GM12874 (cell line): ENCODE results near the gene SERINC5.
A peak's percentile ranks its signal among the peaks of the same experiment; 100 is the strongest.

ENCODE experiments used
- TF ChIP-seq, protein P1 (sequence below): IDR thresholded peaks from 2 replicates; pipeline ENCODE4 v1.5.1; 2011; ENCODE audit warnings: low read depth, mild to moderate bottlenecking, control low read depth, low read length, moderate library complexity; ENCODE audit not compliant: insufficient read depth

SERINC5 gene

DNA sequence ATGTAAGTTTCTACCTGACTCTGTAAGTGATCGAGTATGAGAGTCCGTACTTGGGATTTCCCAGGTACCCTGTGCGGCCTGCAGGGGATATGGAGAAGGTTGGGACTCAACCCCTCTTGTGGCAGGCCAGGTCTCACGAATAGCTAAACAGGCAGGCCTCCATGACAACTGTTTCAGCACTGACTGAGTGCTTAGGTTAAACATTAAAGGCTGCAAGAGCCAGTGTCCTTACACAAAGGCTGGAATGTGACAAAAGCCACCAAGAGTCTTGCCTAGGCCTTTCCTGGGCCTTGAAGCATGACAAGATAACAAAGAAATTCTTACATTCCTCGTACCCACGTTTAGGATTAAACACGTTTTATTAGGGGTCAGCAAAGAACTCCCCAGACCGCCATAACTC lies 162.1 kb downstream of the SERINC5 start:
- TF ChIP-seq, protein P1, sequence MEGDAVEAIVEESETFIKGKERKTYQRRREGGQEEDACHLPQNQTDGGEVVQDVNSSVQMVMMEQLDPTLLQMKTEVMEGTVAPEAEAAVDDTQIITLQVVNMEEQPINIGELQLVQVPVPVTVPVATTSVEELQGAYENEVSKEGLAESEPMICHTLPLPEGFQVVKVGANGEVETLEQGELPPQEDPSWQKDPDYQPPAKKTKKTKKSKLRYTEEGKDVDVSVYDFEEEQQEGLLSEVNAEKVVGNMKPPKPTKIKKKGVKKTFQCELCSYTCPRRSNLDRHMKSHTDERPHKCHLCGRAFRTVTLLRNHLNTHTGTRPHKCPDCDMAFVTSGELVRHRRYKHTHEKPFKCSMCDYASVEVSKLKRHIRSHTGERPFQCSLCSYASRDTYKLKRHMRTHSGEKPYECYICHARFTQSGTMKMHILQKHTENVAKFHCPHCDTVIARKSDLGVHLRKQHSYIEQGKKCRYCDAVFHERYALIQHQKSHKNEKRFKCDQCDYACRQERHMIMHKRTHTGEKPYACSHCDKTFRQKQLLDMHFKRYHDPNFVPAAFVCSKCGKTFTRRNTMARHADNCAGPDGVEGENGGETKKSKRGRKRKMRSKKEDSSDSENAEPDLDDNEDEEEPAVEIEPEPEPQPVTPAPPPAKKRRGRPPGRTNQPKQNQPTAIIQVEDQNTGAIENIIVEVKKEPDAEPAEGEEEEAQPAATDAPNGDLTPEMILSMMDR, result no peak

GRCh38 chr5:80092486-80093107 lies 163.3 kb downstream of the SERINC5 start:
- TF ChIP-seq, protein P1, result no peak

- TF ChIP-seq, protein P1, result peak; percentile 32; the same call in 1 of the 2 replicates
Measured at GRCh38 chr5:80091792-80092192, 164.1 kb downstream of the SERINC5 start.

DNA sequence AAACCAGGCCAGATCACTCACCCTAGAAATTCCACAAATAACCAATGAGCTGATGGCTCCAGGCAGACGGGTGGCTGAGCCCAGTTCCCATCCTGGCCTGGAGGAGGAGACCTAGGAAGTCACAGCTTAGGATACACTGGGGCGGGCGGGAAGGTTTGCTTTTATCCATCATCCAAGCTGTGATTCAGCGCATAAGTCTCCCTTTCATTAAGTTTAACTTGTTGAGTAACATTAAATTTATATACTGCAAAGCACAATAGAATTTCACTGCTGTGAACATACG lies 165.0 kb downstream of the SERINC5 start:
- TF ChIP-seq, protein P1, result no peak

DNA sequence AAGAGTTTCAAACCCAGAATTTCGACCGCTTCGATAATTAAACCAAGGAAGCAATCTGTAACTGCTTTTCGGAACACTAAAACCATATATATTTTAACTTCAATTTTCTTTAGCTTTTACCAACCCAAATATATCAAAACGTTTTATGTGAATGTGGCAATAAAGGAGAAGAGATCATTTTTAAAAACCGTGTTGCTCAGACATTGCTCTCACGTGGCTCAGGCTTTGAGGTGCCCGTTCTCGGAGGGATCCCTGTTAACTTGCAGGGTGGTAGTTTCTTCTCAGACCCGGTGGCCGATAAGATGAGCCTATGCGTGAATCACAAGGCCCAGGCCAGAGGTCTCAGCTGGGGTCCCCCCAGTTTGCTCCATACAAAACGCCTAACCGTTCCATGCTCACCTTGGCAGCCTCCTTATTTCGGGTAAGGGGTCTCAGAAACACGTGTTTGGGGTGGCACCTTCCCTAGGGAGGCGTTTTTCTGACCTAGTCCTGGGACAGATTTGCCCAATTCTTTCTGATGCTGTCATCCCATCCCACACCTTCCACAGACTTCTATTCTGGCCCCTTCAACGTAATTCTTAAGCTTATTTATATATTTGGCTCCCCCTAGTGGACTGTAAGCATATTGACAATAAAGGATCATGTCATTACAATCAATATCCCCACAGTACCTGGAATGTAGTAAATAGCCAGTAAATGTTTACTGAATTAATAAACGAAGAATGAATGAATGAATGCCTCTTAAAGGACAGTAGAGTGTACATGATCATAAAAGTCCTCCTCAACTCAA lies 172.6 kb downstream of the SERINC5 start:
- TF ChIP-seq, protein P1, result peak; percentile 24; the same call in 1 of the 2 replicates

- TF ChIP-seq, protein P1, result peak; percentile 89
Measured at GRCh38 chr5:80082731-80083100, 173.1 kb downstream of the SERINC5 start.

DNA sequence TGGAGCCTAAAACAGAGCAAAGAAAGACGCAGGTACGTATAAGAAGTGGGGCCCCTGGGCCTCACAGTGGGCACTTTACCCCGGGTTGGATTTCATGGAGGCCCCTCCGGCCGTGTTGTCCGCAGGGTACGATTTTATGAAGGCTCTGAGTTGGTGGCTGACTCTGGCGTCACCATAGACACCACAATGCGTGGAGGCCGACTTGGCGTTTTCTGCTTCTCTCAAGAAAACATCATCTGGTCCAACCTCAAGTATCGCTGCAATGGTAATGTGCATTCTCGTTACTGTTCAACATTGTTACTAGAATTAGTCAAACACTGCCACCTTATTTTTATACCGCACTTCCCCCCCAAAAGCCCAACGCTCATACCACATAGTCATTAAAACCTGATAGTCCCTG lies 173.6 kb downstream of the SERINC5 start:
- TF ChIP-seq, protein P1, result no peak
